Upper lobe of left lung (tissue), 4 donors: Measurements from ENCODE around the gene SMIM28.

ENCODE experiments used
- EP300 ChIP-seq, 4 donors: sonication (generic); formaldehyde crosslinking; IDR thresholded peaks; one replicate each; pipeline ENCODE4 v1.5.1; 2017; ENCODE audit warnings: antibody characterized with exemption in 4 of 4, control low read depth in 2 of 4
- POLR2A ChIP-seq, 4 donors: fragments of 450-650 bp; IDR thresholded peaks; one replicate each; pipeline ENCODE4 v1.5.1; 2016 to 2017; ENCODE audit warnings: antibody characterized with exemption in 4 of 4, mild to moderate bottlenecking in 2 of 4
- POLR2AphosphoS5 ChIP-seq, 2 donors: sonication (generic); formaldehyde crosslinking; IDR thresholded peaks; one replicate each; pipeline ENCODE4 v1.5.1; 2017; ENCODE audit warnings: antibody characterized with exemption in 2 of 2
- TF ChIP-seq, protein P1 (sequence below), 6 experiments: fragments of 450-650 bp in 4 of 6; fragments of 200-600 bp in 2 of 6; sonication (generic) in 2 of 6; IDR thresholded peaks; one replicate each; pipeline ENCODE4 v1.5.1; 2016 to 2019; ENCODE audit warnings: antibody characterized with exemption in 6 of 6

DNA sequence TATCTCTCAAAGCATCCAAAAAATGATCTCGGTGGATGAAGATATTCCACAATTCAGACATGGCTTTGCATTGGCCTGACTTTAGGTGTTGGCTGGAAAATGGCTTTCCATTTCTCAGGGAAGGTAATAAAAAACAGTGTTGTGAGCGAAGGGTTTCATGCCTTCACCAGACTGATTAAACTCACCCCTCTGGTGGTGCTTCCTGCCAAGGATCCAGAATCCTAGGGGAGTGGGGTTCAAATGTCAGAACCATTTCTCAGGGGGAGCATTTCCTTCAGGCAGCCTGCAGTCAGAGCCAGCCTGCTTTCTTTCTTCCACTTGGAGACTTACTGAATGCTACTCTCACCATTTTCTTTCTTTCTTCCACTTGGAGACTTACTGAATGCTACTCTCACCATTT lies 45.7 kb upstream of the SMIM28 start:
- TF ChIP-seq, protein P1, sequence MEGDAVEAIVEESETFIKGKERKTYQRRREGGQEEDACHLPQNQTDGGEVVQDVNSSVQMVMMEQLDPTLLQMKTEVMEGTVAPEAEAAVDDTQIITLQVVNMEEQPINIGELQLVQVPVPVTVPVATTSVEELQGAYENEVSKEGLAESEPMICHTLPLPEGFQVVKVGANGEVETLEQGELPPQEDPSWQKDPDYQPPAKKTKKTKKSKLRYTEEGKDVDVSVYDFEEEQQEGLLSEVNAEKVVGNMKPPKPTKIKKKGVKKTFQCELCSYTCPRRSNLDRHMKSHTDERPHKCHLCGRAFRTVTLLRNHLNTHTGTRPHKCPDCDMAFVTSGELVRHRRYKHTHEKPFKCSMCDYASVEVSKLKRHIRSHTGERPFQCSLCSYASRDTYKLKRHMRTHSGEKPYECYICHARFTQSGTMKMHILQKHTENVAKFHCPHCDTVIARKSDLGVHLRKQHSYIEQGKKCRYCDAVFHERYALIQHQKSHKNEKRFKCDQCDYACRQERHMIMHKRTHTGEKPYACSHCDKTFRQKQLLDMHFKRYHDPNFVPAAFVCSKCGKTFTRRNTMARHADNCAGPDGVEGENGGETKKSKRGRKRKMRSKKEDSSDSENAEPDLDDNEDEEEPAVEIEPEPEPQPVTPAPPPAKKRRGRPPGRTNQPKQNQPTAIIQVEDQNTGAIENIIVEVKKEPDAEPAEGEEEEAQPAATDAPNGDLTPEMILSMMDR (IDR thresholded peaks at IDR 0.05) = no peak
- TF ChIP-seq POLR2A (IDR thresholded peaks at IDR 0.05) (no peak), POLR2AphosphoS5 (IDR thresholded peaks at IDR 0.05) (no peak), EP300 (IDR thresholded peaks at IDR 0.05) (no peak)
